Measurements from ENCODE around the gene SLC4A2.

The SLC4A2 gene

DNA sequence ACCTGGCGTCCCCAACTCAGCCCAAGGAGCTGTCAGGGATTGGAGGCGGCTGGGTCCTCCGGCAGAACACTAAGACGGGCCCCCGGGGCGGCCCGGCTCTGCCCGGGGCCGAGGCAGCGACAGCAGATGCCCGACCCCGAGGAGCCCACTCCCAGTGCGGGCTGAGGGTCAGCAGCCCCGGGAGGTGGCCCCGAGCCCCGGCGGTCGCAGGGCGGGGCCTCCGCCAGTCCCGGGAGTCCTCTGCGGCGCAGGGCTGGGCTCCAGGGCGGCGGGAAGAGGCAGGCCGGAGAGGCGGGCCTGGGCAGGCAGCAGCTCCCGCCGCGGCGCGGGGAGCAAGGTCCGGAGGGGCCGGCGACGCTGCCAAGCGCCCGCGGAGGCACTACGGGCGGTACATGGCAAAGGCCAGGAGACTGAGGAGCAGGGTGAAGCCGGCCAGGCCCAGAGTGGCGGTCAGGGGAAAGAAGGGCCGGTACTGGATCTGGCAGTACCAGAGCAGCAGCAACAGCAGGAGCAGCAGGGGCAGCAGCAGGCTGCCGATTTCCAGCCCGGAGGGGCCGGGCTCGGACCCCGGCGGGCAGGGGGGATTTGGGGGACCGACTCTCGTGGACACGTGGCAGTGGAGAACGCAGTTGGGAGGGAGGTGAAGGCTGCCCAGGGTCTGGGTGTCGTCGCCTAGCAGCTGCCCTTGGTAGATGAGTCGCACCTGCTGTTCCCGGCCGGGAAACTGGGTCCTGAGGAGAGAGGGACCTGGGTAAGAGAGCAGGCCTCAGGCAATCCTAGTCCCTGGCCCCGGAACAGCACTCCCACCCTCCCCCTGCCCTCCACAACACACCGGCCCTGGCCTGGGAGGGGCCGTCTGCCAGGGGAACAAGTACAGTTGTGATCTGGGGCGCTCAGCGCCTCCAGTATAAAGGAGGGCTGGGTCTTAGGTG is 22.0 kb downstream of the SLC4A2 start:
- DNase-seq: no peak

DNA sequence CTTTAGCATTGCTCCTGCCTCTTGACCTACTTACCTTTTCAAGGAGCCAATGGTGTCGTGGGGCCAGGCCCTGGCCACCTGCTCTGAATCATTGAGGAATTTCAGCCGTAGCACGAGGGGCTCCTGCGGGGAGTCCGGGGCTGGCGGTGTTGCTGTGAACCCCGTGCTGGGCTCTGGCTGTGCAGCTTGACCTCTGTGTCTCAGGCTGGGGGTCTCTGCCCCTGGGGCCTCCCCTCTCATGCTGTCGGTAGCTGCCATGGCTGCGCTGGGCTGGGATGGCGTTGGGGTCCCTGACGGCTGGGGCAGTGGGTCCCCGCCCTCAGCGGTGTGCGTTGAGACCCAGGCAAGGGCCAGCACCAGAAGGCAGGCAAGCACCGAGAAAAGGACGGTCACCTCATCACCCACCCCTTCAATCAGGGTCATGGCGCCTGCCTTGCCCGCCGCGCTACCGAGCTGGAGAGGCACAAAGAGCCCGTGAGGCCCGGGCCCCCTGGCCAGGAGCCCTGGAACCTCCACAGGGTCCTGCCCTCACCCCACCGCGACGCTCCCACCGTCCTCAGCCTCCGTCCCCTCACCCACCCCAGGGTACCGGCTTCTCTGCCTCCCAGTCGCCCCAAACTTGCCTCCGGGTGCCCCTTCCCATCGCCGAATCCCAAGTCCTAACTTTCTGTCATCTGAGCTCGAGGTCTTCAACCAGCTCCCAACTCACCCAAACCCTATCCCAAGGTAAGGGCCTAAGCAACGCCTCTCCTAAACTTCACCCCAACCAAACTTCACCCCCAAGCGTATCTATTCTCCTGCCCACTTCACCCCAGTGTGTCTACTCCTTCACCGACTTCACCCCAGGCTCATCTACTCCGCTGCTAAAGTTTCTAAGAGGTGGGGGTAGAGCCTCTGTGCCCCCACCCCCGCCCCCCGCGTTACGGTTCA is 23.0 kb downstream of the SLC4A2 start:
- DNase-seq: no peak

DNA sequence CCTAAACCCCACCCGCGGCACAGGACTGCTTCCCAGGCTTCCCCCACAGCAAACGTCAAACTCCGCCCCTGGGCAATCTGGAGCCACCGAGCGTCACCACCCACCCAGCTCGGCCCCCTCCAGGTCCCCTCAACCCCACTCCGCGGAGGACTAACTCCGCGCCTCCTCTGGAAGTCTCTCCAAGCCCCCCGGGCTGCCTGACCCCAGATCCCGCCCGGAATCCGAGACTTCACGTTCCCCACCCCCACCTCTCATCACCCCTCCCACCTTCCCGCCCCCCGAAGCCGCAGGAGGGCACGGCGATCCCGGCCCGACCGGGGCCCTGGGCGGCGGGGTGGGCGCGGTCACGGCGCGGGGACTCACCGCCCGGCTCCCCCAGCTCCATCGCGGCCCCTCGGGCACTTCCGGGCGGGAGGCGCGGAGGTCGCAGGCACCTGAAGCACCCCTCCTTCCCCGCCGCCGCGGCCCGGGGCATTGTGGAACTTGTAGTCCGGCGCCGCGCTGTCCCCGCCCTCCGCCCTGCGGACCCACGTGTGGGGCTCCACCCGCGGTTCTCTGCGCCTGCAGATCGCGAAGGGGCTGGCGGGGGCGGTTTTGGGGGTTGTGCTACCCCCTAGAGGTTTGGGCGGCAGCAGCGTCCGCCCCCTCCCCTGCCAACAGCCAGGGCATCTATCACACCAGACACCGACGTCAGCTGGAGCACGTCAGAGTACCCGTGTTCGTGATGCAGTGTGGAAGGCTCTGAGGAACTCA is 23.9 kb downstream of the SLC4A2 start, which contains the start of gene TMUB1:
Gene TMUB1 (minus strand): TSS at position 423 of the 753 bp plus-strand sequence. CDS start 930 bp downstream, outside the sequence.
- DNase-seq: peak; percentile 65

DNA sequence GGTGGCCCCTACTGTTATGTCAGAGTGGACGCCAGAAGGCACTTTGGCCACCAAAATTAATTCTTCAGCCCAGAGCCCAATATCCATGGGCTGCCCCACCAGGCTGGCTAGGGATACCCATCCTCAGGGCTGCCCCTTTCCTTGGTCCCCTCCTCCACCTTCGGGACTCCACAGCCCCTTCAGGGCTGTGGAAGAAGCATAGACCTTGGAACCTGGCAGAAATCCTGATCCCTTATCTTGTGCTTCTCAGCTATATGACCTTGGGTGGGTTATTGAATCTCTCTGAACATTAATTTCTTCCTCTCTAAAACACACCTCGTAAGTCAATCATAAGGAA is 24.4 kb downstream of the SLC4A2 start:
- no peak for DNase-seq

GRCh38 chr7:151085329-151085690 is 25.9 kb downstream of the SLC4A2 start:
- DNase-seq: no peak

DNA sequence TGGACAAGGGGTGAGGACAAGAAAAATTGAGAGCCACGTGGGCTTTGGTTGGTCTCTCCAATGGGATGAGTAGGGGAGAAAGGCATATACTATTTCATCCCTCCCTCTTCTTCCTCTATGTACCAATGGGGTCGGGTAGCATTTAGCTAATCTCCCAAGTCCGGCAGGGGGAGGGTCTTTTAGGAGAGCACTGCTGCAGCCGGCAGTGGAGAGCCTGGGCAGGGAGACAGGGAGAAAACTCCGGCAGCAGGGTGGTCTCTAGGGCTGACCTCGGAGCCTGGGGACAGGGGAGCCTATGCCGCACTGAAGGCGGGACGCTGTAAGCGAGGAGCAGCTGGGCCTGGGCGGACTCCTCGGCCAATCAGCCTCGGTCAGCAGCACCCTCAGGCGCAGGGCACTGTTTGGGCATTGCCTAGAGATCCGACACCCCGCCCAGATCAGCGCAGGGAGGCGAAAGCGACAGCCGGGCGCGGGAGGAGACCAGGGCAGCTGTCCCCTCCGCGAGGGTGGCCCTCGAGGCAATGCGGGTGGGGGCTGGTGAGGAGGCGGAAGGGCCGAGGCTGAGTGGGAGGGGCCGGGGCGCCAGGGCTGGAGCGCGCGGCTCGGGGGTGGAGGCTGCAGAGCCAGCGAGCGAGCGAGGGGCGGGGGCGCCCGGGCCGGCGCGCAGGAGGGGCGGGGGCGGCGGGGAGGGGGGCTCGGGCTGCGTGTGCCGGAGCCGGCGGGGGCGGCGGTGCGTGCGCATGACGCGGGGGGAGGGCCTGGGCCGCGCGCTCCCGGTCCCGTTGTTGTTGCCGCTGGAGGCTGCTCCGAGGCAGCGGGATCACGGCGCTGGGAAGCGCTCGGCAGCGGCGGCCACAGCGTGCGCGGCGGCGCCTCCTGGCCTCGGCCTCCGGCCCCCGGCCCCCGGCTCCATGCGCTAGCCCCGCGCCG is 26.6 kb downstream of the SLC4A2 start, which contains the start of gene AGAP3:
Gene AGAP3 (plus strand): TSS at position 785 of the 930 bp plus-strand sequence. CDS start 267 bp downstream, outside the sequence.
- peak; percentile 46 for DNase-seq

- no peak for DNase-seq
Measured at GRCh38 chr7:151086802-151087244, 27.4 kb downstream of the SLC4A2 start.

GRCh38 chr7:151087245-151088018 is 28.0 kb downstream of the SLC4A2 start:
- no peak for DNase-seq

- no peak for DNase-seq
Measured at GRCh38 chr7:151088019-151088855, 28.8 kb downstream of the SLC4A2 start.

- DNase-seq: no peak
Measured at GRCh38 chr7:151088856-151089699, 29.7 kb downstream of the SLC4A2 start.

DNA sequence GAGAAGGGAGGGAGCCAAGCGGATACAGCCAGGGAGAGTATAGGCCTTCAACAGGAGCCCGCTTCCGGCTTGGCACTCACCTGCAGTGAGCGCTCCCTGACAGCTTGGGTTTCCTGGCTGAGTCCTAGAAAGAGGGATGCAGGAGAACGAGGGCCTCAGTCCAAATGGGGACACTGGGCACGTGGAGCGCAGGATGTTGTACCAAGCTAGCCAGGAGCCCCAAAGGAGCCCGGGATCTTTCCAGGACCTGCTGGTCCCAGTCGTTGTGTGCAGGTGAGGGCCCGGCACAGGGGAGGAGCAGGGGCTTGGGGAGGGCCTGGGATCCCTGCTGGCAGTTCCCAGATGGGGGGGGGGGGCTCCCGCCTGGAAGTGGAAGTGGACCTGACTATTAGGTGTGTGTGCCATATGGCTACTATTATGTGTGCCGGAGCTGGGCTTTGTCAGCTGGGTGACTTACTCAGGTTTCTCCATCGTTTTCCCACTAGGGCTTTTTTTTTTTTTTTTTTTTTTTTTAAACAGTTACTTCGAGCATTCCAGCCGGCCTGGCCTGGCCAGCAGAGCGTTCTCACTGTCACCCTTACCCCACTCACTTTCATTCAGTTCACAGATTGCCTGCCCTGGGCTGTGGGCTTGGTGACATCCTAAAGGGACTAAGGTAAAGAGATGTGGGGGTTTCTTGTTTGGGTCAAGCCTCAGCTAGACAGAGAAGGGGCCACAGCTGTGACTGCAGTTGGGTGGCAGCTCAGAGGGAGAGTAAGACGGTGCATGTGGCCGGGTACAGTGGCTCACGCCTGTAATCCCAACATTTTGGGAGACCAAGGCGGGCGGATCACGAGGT is 30.7 kb downstream of the SLC4A2 start:
- DNase-seq: no peak

DNA sequence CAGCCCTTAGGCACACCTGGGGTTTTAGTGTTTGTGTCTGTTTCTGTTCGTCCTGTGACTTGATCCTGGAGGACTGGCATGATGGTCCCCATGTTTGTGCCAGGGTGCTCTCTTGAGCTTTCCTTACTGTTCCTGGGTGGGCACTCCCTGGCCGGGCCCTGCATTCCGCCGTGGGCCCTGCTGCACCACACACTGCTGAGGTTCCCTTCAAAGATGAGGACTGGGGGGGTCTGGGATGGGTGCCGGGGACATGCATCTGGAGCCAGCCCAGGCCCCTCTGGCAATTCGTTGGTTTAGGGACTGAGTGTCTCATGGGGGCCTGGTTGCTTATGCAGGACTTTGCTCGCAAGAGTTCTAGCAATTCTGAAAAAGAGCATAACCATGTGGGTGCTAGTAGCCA is 31.6 kb downstream of the SLC4A2 start:
- no peak for DNase-seq

- DNase-seq: no peak
Measured at GRCh38 chr7:151091431-151091830, 32.0 kb downstream of the SLC4A2 start.

- no peak for DNase-seq
Measured at GRCh38 chr7:151091988-151092387, 32.6 kb downstream of the SLC4A2 start.

- DNase-seq: no peak
Measured at GRCh38 chr7:151093748-151094147, 34.4 kb downstream of the SLC4A2 start.

- DNase-seq: no peak
Measured at GRCh38 chr7:151094675-151095074, 35.3 kb downstream of the SLC4A2 start.

- DNase-seq: no peak
Measured at GRCh38 chr7:151095123-151095797, 35.9 kb downstream of the SLC4A2 start.

All from NCI-H2107 (cell line).